Activated T-cell treated with anti-CD3 and anti-CD28 coated beads for 4 hours (primary cell): ENCODE data around the gene SPTBN4.
"Not testable (repeated sequence)": the region's sequence is repeated elsewhere in the genome, so short reads cannot be mapped to it uniquely, and the experiment has no call there.

Experiments
- DNase-seq: peaks from one replicate; pipeline ENCODE4 v3.0.0-alpha.2; 2020

Gene SPTBN4

GRCh38 chr19:40466985-40467734 lies at the start of gene SPTBN4:
Gene SPTBN4, plus strand, starts transcription at chr19:40467001. Its CDS starts 5,621 bp downstream, at chr19:40472622.
- no peak for DNase-seq

- DNase-seq, result no peak
Measured at GRCh38 chr19:40417643-40417981, 49.2 kb upstream of the SPTBN4 start.

DNA sequence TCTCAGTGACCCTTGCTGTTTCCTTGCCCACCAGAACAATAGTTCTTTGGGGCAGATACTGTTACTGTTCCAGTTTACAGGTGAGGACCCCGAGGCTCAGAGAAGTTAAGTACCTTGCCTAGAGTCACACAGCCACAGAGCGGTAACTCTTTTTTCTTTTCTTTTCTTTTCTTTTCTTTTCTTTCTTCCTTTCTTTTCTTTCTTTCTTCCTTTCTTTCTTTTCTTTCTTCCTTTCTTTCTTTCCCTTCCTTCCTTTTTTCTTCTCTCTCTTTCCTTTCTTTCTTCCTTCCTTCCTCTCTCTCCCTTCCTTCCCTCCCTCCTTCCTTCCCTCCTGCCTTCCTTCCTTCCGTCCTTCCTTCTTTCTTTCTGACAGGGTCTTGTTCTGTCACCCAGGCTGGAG lies 48.8 kb upstream of the SPTBN4 start:
- DNase-seq, result no peak

- DNase-seq, result no peak
Measured at GRCh38 chr19:40419066-40419612, 47.7 kb upstream of the SPTBN4 start.

- no peak for DNase-seq
Measured at GRCh38 chr19:40419780-40420179, 47.0 kb upstream of the SPTBN4 start.

- no peak for DNase-seq
Measured at GRCh38 chr19:40420451-40420765, 46.4 kb upstream of the SPTBN4 start.

- peak; percentile 58 for DNase-seq
Measured at GRCh38 chr19:40420766-40421765, 45.7 kb upstream of the SPTBN4 start.

DNA sequence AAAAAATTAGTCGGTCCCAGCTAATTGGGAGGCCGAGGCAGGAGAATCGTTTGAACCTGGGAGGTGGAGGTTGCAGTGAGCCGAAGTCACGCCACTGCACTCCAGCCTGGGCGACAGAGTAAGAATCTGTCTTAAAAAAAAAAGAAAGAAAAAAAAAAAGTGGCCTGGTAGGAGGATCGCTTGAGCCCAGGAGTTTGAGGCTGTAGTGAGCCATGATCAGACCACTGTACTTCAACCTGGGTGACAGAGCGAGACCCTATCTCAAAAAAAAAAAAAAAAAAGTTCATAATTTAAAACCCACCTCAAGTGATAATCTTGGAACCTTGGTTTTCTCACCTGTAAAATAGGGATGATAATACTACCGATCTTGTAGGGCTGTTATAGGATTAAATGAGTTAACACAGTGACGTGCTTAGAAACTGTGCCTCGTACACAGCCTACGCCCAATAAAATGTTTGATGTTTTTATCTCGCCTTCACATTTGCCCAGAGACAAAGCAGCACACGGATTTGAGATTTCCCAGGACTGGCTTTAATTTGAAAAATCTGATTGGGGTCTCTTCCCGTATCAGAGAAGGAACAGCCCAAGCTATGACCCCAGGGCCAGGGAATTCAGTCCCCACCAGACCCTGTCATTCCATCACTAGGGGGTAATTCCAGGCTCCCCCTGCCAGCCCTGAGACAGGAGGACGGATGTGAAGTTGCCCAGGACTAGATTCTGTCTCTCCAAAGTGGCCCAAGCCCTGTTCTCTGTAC lies 44.6 kb upstream of the SPTBN4 start:
- no peak for DNase-seq

GRCh38 chr19:40422748-40423566 lies 43.8 kb upstream of the SPTBN4 start:
- DNase-seq, result no peak

DNA sequence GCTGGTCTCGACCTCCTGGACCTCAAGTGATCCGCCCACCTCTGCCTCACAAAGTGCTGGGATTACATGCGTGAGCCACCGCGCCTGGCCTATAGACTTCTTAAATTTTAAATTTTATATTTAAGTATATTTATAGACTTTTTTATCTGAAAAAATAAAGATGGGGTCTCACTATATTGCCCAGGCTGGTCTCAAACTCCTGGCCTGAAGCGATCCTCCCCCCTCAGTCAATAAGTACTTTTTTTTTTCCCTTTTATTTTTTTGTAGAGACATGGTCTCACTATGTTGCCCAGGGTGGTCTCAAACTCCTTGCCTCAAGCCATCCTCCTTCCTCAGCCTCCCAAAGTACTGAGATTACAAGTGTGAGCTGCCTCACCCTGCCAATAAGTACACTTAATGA lies 42.9 kb upstream of the SPTBN4 start:
- no peak for DNase-seq

GRCh38 chr19:40424637-40425449 lies 42.0 kb upstream of the SPTBN4 start:
- no peak for DNase-seq

DNA sequence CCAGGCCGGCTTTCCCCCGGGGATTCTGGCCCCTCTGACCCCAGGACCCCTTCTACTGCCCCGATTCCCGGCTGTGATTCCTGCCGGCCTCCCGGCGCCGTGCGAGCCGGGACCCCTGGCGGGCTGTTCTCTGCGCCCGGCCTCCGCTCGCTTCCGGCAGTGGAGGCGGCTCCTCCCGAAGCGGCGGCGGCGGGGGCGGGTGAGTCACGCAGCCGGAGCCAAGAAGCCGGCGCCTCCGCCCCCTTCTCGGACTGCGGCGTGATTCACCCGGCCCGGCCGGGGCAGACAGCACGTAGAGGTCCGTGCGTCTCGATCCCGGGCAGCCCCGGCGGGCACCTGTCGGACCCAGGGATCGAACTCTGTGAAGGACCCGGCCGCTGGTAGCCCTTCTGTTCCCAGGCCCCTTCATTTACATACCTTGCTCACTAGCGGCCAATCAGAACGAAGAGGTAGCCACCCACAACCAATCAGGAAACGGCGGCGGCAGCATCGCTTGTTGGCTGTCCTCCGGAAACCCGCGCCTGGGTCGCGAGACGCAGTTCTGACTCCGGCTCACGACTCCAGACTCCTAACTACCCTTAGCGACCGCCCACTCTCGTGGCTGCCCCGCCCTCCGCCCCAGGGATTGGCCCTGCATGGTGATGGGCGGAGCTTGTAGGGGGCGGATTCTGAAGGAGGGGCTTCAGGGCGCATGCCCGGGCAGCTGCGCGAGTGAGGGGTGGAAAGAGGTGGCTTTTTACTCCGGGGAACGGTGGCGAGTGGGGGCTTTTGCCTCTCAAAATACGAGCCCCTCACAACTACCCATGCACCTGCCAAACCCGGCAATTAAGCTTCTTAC lies 41.1 kb upstream of the SPTBN4 start, which contains the start of gene SERTAD1:
TSS of gene SERTAD1 (minus strand) at position 543 of the 838 bp plus-strand sequence. CDS start 2,446 bp downstream, outside the sequence.
- peak; percentile 100 for DNase-seq

- not testable (repeated sequence) for DNase-seq
Measured at GRCh38 chr19:40428197-40428596, 38.6 kb upstream of the SPTBN4 start.

DNA sequence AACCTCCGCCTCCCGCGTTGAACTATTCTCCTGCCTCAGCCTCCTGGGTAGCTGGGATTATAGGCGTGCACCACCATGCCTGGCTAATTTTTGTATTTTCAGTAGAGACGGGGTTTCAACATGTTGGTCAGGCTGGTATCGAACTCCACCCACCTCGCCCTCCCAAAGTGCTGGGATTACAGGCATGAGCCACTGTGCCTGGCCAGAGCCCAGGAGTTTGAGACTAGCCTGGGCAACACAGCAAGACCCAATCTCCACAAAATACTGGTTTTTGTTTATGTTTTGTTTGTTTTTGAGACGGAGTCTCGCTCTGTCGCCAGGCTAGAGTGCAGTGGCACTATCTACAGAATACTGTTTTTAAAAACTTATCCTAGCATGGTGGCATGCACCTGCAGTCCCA lies 36.6 kb upstream of the SPTBN4 start:
- not testable (repeated sequence) for DNase-seq

DNA sequence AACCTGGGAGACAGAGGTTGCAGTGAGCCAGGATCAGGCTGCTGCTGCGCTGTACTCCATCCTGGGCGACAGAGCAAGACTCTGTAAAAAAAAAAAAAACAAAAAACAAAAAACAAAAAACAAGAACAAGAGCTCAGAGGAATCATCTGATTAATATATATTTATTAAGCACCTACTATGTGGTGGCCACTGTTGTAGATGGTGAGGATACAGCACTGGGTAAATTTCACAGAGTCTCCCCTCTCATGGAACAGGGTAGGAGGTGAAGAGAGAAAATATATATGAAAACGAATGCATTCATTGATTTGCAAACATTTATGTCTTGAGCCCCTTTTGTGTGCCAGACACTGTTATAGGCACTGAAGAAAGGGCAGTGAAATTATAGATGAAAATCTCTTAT lies 35.1 kb upstream of the SPTBN4 start:
- no peak for DNase-seq

DNA sequence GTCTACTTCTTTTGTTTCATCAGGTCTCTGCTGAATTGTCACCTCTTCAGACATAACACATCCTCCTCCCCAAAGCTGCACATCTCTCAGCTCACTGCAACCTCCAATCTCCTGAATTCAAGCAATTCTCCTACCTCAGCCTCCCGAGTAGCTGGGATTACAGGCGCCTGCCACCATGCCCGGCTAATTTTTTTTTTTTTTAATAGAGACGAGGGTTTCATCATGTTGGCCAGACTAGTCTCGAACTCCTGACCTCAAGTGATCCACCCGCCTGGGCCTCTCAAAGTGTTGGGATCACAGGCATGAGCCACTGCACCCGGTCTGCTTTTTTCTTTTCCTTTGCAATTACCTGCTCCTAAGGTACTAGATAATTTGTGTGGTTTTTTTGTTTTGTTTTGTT lies 34.0 kb upstream of the SPTBN4 start:
- not testable (repeated sequence) for DNase-seq

DNA sequence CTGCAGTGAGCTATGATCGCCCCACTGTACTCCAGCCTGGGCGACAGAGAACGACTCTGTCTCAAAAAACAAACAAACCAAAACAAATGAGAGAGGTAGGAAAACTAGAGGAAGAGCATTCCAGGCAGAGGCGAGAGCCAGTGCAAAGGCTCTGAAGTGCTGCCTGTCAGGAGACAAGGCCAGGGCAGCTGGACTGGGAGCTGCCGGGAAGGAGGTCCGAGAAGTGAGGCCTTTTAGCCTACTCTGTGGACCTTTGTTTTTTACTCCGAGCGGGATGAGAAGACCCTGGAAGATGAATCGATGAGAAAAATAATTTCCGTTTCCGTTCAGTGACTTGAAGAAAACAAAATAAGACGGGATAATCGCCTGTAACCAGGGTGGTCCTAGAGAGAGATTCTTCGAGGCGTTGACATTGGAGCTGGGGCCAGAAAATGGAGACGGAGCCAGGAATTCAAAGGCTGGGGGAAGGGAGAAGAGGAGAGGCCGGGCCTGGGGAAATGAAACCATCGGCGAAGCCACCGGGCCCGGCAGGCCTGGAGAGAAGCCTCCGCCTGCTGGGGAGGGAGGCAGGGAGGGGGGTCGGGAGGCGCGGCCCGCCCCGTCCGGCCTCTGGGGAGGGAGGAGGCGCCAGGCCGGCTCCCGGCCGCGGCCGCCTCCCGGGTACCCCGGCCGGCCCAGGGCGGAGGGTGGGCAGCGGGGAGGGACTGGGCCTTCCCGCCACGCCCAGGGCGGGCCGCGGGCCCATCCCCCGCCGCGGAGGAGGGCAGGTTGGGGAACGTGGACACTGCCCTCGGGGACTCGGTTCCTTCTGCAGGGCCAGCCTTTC lies 33.2 kb upstream of the SPTBN4 start:
- DNase-seq, result peak; percentile 31

DNA sequence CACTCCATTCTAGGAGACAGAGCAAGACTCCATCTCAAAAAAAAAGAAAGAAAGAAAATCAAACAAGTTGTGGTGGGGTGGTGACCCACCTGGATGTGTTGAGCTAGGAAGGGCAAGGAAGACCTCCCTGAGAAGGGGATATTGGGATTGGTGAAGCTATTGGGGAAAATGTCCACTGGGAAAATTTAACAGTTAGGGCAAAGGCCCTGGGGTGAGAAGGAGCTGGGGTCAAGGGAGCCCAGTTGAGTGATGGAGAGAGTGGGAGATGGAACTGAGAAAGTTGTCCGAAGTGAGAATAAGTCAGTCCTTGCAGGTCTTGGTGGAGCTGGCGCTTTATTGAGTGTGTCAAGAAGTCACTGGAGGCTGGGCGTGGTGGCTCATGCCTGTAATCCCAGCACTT lies 28.5 kb upstream of the SPTBN4 start:
- no peak for DNase-seq

- no peak for DNase-seq
Measured at GRCh38 chr19:40441719-40442253, 25.0 kb upstream of the SPTBN4 start.
